GM12878 (cell line): ENCODE data around the gene WDHD1. TPM values are rescaled to one million over a fixed set of nuclear protein-coding genes. Genes with fewer than 3 reads are reported as not detected.

Source experiments
- ATF3 ChIP-seq: IDR thresholded peaks from 2 replicates; pipeline ENCODE4 v1.6.1; 2011; ENCODE audit warnings: low read depth, mild to moderate bottlenecking, low read length, moderate library complexity, borderline replicate concordance; ENCODE audit errors: extremely low read depth
- BACH1 ChIP-seq: fragments of 450-650 bp; IDR thresholded peaks from 2 replicates; pipeline ENCODE4 v1.6.1; 2017; ENCODE audit warnings: mild to moderate bottlenecking, borderline replicate concordance
- BCL11A ChIP-seq: IDR thresholded peaks from 2 replicates; pipeline ENCODE4 v1.6.1; 2011; ENCODE audit warnings: low read depth, low read length
- BMI1 ChIP-seq: fragments of 450-650 bp; IDR thresholded peaks from 2 replicates; pipeline ENCODE4 v1.6.1; 2016; ENCODE audit warnings: mild to moderate bottlenecking, moderate library complexity, borderline replicate concordance
- CBFB ChIP-seq: IDR thresholded peaks from 2 replicates; pipeline ENCODE4 v1.6.1; 2016; ENCODE audit warnings: antibody characterized with exemption, low read depth
- CBX5 ChIP-seq: sonication (generic); IDR thresholded peaks from 2 replicates; pipeline ENCODE4 v1.6.1; 2016; ENCODE audit warnings: low read depth, moderate library complexity, mild to moderate bottlenecking, inconsistent platforms
- CHD4 ChIP-seq: fragments of 200-600 bp; sonication (generic); IDR thresholded peaks from 2 replicates; pipeline ENCODE4 v1.6.1; 2016; ENCODE audit warnings: mild to moderate bottlenecking
- EZH2 ChIP-seq: IDR thresholded peaks from 2 replicates; pipeline ENCODE4 v1.6.1; 2012; ENCODE audit warnings: low read depth, mild to moderate bottlenecking, control low read depth, inconsistent platforms, low read length, borderline replicate concordance; ENCODE audit not compliant: control insufficient read depth
- HDGF ChIP-seq: fragments of 450-650 bp; IDR thresholded peaks from 2 replicates; pipeline ENCODE4 v1.6.1; 2016; ENCODE audit warnings: antibody characterized with exemption
- HSF1 ChIP-seq: fragments of 150-350 bp; IDR thresholded peaks from 2 replicates; pipeline ENCODE4 v1.6.1; 2014; ENCODE audit warnings: mild to moderate bottlenecking, low read depth, low read length
- KAT2A ChIP-seq: conservative IDR thresholded peaks from 2 replicates; pipeline ENCODE4 v1.6.1; 2011; ENCODE audit warnings: low read depth, low read length; ENCODE audit not compliant: control insufficient read depth
- KLF5 ChIP-seq: fragments of 450-650 bp; IDR thresholded peaks from 2 replicates; pipeline ENCODE4 v1.6.1; 2014; ENCODE audit warnings: mild to moderate bottlenecking; ENCODE audit not compliant: partially characterized antibody
- LARP7 ChIP-seq: fragments of 450-650 bp; IDR thresholded peaks from 2 replicates; pipeline ENCODE4 v1.6.1; 2017; ENCODE audit warnings: mild to moderate bottlenecking
- NFYA ChIP-seq: IDR thresholded peaks from 2 replicates; pipeline ENCODE4 v1.6.1; 2011; ENCODE audit warnings: low read depth, mild to moderate bottlenecking, low read length, improper control_type of control experiment, borderline replicate concordance
- PKNOX1 ChIP-seq: fragments of 450-650 bp; IDR thresholded peaks from 2 replicates; pipeline ENCODE4 v1.6.1; 2016; ENCODE audit warnings: mild to moderate bottlenecking
- POLR2AphosphoS5 ChIP-seq: IDR thresholded peaks from 2 replicates; pipeline ENCODE4 v1.6.1; 2011; ENCODE audit warnings: mild to moderate bottlenecking, low read length, inconsistent platforms
- RAD21 ChIP-seq: IDR thresholded peaks from 2 replicates; pipeline ENCODE4 v1.6.1; 2011; ENCODE audit warnings: mild to moderate bottlenecking, low read depth, low read length, moderate library complexity; ENCODE audit not compliant: insufficient read depth
- RBBP5 ChIP-seq: fragments of 200-600 bp; sonication (generic); conservative IDR thresholded peaks from 2 replicates; pipeline ENCODE4 v1.6.1; 2016
- SIN3A ChIP-seq: IDR thresholded peaks from 2 replicates; pipeline ENCODE4 v1.6.1; 2012; ENCODE audit warnings: low read depth, low read length, improper control_type of control experiment
- SIX5 ChIP-seq: IDR thresholded peaks from 2 replicates; pipeline ENCODE4 v1.6.1; 2011; ENCODE audit warnings: mild to moderate bottlenecking, low read depth, low read length, moderate library complexity; ENCODE audit not compliant: severe bottlenecking
- SMAD5 ChIP-seq: IDR thresholded peaks from 2 replicates; pipeline ENCODE4 v1.6.1; 2016; ENCODE audit warnings: antibody characterized with exemption, low read depth
- SREBF1 ChIP-seq: IDR thresholded peaks from 2 replicates; pipeline ENCODE4 v1.6.1; 2012; ENCODE audit warnings: mild to moderate bottlenecking, low read length
- STAT3 ChIP-seq: IDR thresholded peaks from 2 replicates; pipeline ENCODE4 v1.6.1; 2011; ENCODE audit warnings: low read depth, low read length, improper control_type of control experiment
- USF2 ChIP-seq: IDR thresholded peaks from 2 replicates; pipeline ENCODE4 v1.6.1; 2011; ENCODE audit warnings: low read depth, low read length, improper control_type of control experiment, borderline replicate concordance
- YY1 ChIP-seq: IDR thresholded peaks from 2 replicates; pipeline ENCODE4 v1.6.1; 2011; ENCODE audit warnings: low read depth, mild to moderate bottlenecking, low read length
- ZNF384 ChIP-seq: IDR thresholded peaks from 2 replicates; pipeline ENCODE4 v1.6.1; 2012; ENCODE audit warnings: low read depth, mild to moderate bottlenecking, low read length, improper control_type of control experiment, borderline replicate concordance
- ZNF622 ChIP-seq: fragments of 450-650 bp; IDR thresholded peaks from 2 replicates; pipeline ENCODE4 v1.6.1; 2017; ENCODE audit warnings: mild to moderate bottlenecking, inconsistent platforms
- polyA plus RNA-seq, 11 experiments: library from polyadenylated mRNA; depleted of rRNA in 4 of 11; unstranded in 6 of 11; stranded (reverse) in 5 of 11; fragments of >200 nt; fragmentation: Nextera tagmentation in 4 of 11; fragmentation: Illumina TruSeq in 1 of 11; extraction: Ambion mirVana in 4 of 11; extraction: Trizol in 1 of 11; gene quantifications; 1 replicate in 1 of 11; 2 replicates in 10 of 11; pipeline versions ENCODE4 v1.2.1 to v1.2.3, GENCODE V29; 2011 to 2016; ENCODE audit warnings: inconsistent platforms in 2 of 11, missing spikeins in 2 of 11, low read depth in 1 of 11
- total RNA-seq, 4 experiments: library from RNA; depleted of rRNA in 3 of 4; stranded (reverse); fragments of >200 nt in 3 of 4; fragmentation: Illumina TruSeq in 1 of 4; extraction: Trizol in 1 of 4; gene quantifications; 2 replicates each; pipeline versions ENCODE4 v1.2.1 to v1.2.3, GENCODE V29; 2013 to 2021
- TF ChIP-seq, protein P1 (sequence below): IDR thresholded peaks from 2 replicates; pipeline ENCODE4 v1.6.1; 2012; ENCODE audit warnings: low read depth, low read length, improper control_type of control experiment
- TF ChIP-seq, protein P2 (sequence below): fragments of 450-650 bp; IDR thresholded peaks from 2 replicates; pipeline ENCODE4 v1.6.1; 2017; ENCODE audit warnings: mild to moderate bottlenecking

WDHD1 gene
- total and polyA plus RNA-seq, 10 of the 15 experiments (the other 5 are each of a cell fraction or from before 2014, with no cell fraction given): 11.3 to 50.5 (median 32.6) TPM

DNA sequence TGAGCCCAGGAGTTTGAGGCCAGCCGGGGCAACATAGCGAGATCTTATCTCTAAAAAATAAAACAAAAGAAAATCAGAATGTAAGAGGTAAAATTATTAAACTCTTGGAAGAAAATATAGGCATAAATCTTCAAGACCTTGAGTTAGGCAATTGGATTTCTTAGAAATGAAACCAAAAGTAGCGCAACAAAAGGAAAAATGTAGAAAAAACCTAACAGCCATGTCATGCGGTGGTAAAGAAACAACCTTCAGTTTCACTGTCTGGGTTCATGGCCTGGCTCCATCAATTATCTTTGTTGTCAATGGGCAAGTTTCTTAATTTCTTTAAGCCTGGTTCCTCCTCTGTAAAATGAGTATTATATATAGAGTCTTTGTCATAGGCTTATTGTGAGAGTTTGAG is 118.7 kb downstream of the WDHD1 start (continued):
- TF ChIP-seq NFYA (no peak), KAT2A (no peak), POLR2AphosphoS5 (no peak), PKNOX1 (peak; percentile 63; the same call in 1 of the 2 replicates), RBBP5 (no peak), CHD4 (no peak), RAD21 (no peak), SIX5 (no peak), SMAD5 (no peak), CBX5 (no peak), BMI1 (no peak), HSF1 (no peak), SREBF1 (no peak), KLF5 (no peak), CBFB (no peak), ZNF622 (no peak), HDGF (no peak), USF2 (no peak), LARP7 (no peak), STAT3 (no peak), BACH1 (no peak), ATF3 (no peak), SIN3A (no peak), YY1 (no peak), BCL11A (0 out of 2 replicates have a peak, but pooled peaks have one; percentile 7), ZNF384 (peak; percentile 63; the same call in 1 of the 2 replicates), EZH2 (no peak)
- TF ChIP-seq, protein P1, sequence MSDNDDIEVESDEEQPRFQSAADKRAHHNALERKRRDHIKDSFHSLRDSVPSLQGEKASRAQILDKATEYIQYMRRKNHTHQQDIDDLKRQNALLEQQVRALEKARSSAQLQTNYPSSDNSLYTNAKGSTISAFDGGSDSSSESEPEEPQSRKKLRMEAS: no peak
- TF ChIP-seq, protein P2, sequence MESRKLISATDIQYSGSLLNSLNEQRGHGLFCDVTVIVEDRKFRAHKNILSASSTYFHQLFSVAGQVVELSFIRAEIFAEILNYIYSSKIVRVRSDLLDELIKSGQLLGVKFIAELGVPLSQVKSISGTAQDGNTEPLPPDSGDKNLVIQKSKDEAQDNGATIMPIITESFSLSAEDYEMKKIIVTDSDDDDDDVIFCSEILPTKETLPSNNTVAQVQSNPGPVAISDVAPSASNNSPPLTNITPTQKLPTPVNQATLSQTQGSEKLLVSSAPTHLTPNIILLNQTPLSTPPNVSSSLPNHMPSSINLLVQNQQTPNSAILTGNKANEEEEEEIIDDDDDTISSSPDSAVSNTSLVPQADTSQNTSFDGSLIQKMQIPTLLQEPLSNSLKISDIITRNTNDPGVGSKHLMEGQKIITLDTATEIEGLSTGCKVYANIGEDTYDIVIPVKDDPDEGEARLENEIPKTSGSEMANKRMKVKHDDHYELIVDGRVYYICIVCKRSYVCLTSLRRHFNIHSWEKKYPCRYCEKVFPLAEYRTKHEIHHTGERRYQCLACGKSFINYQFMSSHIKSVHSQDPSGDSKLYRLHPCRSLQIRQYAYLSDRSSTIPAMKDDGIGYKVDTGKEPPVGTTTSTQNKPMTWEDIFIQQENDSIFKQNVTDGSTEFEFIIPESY: no peak
